Muscle of leg (tissue), 11 donors: ENCODE results near the gene CLDN5. TPM values are rescaled to one million over a fixed set of nuclear protein-coding genes. Genes with fewer than 3 reads are reported as not detected.

ENCODE experiments used
- DNase-seq: peaks from one replicate; pipeline ENCODE4 v3.0.0; 2013
- H3K27ac ChIP-seq: one replicate; pipeline ENCODE4 v1.5.1; 2013; ENCODE audit warnings: mild to moderate bottlenecking, low read length, control low read depth
- H3K27me3 ChIP-seq: one replicate; pipeline ENCODE4 v1.6.1; 2013; ENCODE audit warnings: low read length; ENCODE audit not compliant: control insufficient read depth, insufficient read depth
- H3K36me3 ChIP-seq: one replicate; pipeline ENCODE4 v1.6.1; 2013; ENCODE audit warnings: low read length; ENCODE audit not compliant: control insufficient read depth, insufficient read depth
- H3K4me1 ChIP-seq: one replicate; pipeline ENCODE4 v1.6.1; 2013; ENCODE audit warnings: low read length; ENCODE audit not compliant: control insufficient read depth, insufficient read depth
- H3K4me3 ChIP-seq: one replicate; pipeline ENCODE4 v1.5.1; 2013; ENCODE audit warnings: low read length, control low read depth
- H3K9me3 ChIP-seq: replicated peaks from 2 replicates; pipeline ENCODE4 v1.6.1; 2013; ENCODE audit warnings: low read depth, low read length; ENCODE audit not compliant: control insufficient read depth
- WGBS: methylation state at CpG from one replicate; pipeline ENCODE4 v1.1.5; 2013; ENCODE audit warnings: missing lambda C conversion rate; ENCODE audit not compliant: insufficient coverage; 5-methylcytosine and 5-hydroxymethylcytosine counted together
- polyA plus RNA-seq, 8 donors: library from polyadenylated mRNA; unstranded; fragments of 120-200 nt; gene quantifications; one replicate each; pipeline versions ENCODE4 v1.2.1 to v1.2.3, GENCODE V29; 2013; ENCODE audit warnings: inconsistent platforms in 1 of 8, low replicate concordance in 1 of 8; ENCODE audit not compliant: insufficient read length in 8 of 8, insufficient read depth in 1 of 8
- total RNA-seq: library from RNA; stranded (reverse); fragments of 120-200 nt; gene quantifications from one replicate; pipeline ENCODE4 v1.2.4, GENCODE V29; 2013

Gene CLDN5
- total and polyA plus RNA-seq, 9 donors: 34.8 to 78.1 (median 51.8) TPM

- 78% methylated on average over 7 of the region's 10 CpGs for WGBS
- no peaks in the 10 kb centered on the region for H3K9me3 ChIP-seq
These were observed 18.0 kb downstream of the CLDN5 start for GRCh38 chr22:19506212-19506611.

GRCh38 chr22:19505735-19506126 lies 18.5 kb downstream of the CLDN5 start:
- Histone ChIP-seq H3K9me3 (no peaks in the 10 kb centered on the region), H3K4me3 (no peak overlapping the region), H3K27me3 (no peaks in the 10 kb centered on the region), H3K4me1 (no peaks in the 10 kb centered on the region), H3K27ac (no peak overlapping the region), H3K36me3 (peaks cover 7% of the 10 kb centered on the region)
- WGBS: 94% methylated on average over 4 of the region's 5 CpGs
- DNase-seq: no peak

More at GRCh38 chr22:19506212-19506611, 18.0 kb downstream of the CLDN5 start:
- Histone ChIP-seq H3K36me3 (peaks cover 7% of the 10 kb centered on the region), H3K4me3 (no peak overlapping the region), H3K27me3 (no peaks in the 10 kb centered on the region), H3K4me1 (no peaks in the 10 kb centered on the region), H3K27ac (no peak overlapping the region)
- no peak for DNase-seq

- Histone ChIP-seq H3K36me3 (peaks cover 7% of the 10 kb centered on the region), H3K4me1 (no peaks in the 10 kb centered on the region), H3K27ac (no peak overlapping the region), H3K4me3 (no peak overlapping the region), H3K27me3 (no peaks in the 10 kb centered on the region), H3K9me3 (no peaks in the 10 kb centered on the region)
- WGBS: 92% methylated on average over 14 of the region's 18 CpGs
- no peak for DNase-seq
These were observed 19.1 kb downstream of the CLDN5 start for GRCh38 chr22:19504900-19505734.

- WGBS: 79% methylated on average over 9 of the region's 9 CpGs
- no peaks in the 10 kb centered on the region for H3K27me3 ChIP-seq
- H3K27ac ChIP-seq: no peak overlapping the region
- H3K9me3 ChIP-seq: no peaks in the 10 kb centered on the region
- H3K4me1 ChIP-seq: no peaks in the 10 kb centered on the region
- peaks cover 8% of the 10 kb centered on the region for H3K36me3 ChIP-seq
- DNase-seq: no peak
- no peak overlapping the region for H3K4me3 ChIP-seq
These were observed 20.3 kb downstream of the CLDN5 start for GRCh38 chr22:19503869-19504268.

- no peaks in the 10 kb centered on the region for H3K9me3 ChIP-seq
- no peaks in the 10 kb centered on the region for H3K27me3 ChIP-seq
- H3K36me3 ChIP-seq: peaks cover 13% of the 10 kb centered on the region
- WGBS: 79% methylated on average over 5 of the region's 7 CpGs
- no peaks in the 10 kb centered on the region for H3K4me1 ChIP-seq
- no peak for DNase-seq
- H3K4me3 ChIP-seq: no peak overlapping the region
- H3K27ac ChIP-seq: no peak overlapping the region
These were observed 20.8 kb downstream of the CLDN5 start for GRCh38 chr22:19503367-19503766.

- H3K27me3 ChIP-seq: no peaks in the 10 kb centered on the region
- peaks cover 15% of the 10 kb centered on the region for H3K36me3 ChIP-seq
- H3K9me3 ChIP-seq: no peaks in the 10 kb centered on the region
- no CpG with 5 or more reads among the region's 3 CpGs for WGBS
- no peak overlapping the region for H3K27ac ChIP-seq
- H3K4me3 ChIP-seq: no peak overlapping the region
- no peak for DNase-seq
- H3K4me1 ChIP-seq: peaks cover 8% of the 10 kb centered on the region
These were observed 22.2 kb downstream of the CLDN5 start for GRCh38 chr22:19501897-19502447.

- no peaks in the 10 kb centered on the region for H3K27me3 ChIP-seq
- H3K9me3 ChIP-seq: no peaks in the 10 kb centered on the region
- no peak overlapping the region for H3K27ac ChIP-seq
- peaks cover 14% of the 10 kb centered on the region for H3K36me3 ChIP-seq
- H3K4me1 ChIP-seq: peaks cover 12% of the 10 kb centered on the region
- no peak for DNase-seq
- no peak overlapping the region for H3K4me3 ChIP-seq
- 93% methylated on average over 2 of the region's 4 CpGs for WGBS
These were observed 24.3 kb downstream of the CLDN5 start for GRCh38 chr22:19499880-19500242.

- no peak overlapping the region for H3K27ac ChIP-seq
- no peak for DNase-seq
- H3K27me3 ChIP-seq: no peaks in the 10 kb centered on the region
- H3K36me3 ChIP-seq: peaks cover 14% of the 10 kb centered on the region
- no peaks in the 10 kb centered on the region for H3K9me3 ChIP-seq
- peaks cover 12% of the 10 kb centered on the region for H3K4me1 ChIP-seq
- no peak overlapping the region for H3K4me3 ChIP-seq
- 93% methylated on average over 5 of the region's 7 CpGs for WGBS
These were observed 24.9 kb downstream of the CLDN5 start for GRCh38 chr22:19499236-19499879.

- Histone ChIP-seq H3K27ac (no peak overlapping the region), H3K36me3 (peaks cover 19% of the 10 kb centered on the region), H3K4me3 (no peak overlapping the region), H3K27me3 (no peaks in the 10 kb centered on the region), H3K9me3 (no peaks in the 10 kb centered on the region), H3K4me1 (peaks cover 12% of the 10 kb centered on the region)
- no peak for DNase-seq
- WGBS: 87% methylated on average over 3 of the region's 3 CpGs
These were observed 25.4 kb downstream of the CLDN5 start for GRCh38 chr22:19498866-19499190.

- no peak for DNase-seq
- 96% methylated on average over 6 of the region's 7 CpGs for WGBS
- Histone ChIP-seq H3K4me1 (peaks cover 12% of the 10 kb centered on the region), H3K9me3 (no peaks in the 10 kb centered on the region), H3K4me3 (no peak overlapping the region), H3K27me3 (no peaks in the 10 kb centered on the region), H3K27ac (no peak overlapping the region), H3K36me3 (peaks cover 21% of the 10 kb centered on the region)
These were observed 25.9 kb downstream of the CLDN5 start for GRCh38 chr22:19498154-19498865.
